Fibroblast of mammary gland (primary cell): Measurements from ENCODE around the gene MRPL24.

ENCODE experiments used
- DNase-seq: peaks from one replicate; pipeline ENCODE4 v3.0.0-alpha.2; 2010; ENCODE audit warnings: low read depth
- H3K4me3 ChIP-seq: 2 replicates; pipeline ENCODE4 v1.5.1; 2011; ENCODE audit warnings: low read depth, mild to moderate bottlenecking, low read length, moderate library complexity; ENCODE audit not compliant: control insufficient read depth
- CTCF ChIP-seq: conservative IDR thresholded peaks from 2 replicates; pipeline ENCODE4 v1.5.1; 2011; ENCODE audit warnings: low read depth, low read length, inconsistent platforms; ENCODE audit not compliant: control insufficient read depth, insufficient read depth

MRPL24 gene

DNA sequence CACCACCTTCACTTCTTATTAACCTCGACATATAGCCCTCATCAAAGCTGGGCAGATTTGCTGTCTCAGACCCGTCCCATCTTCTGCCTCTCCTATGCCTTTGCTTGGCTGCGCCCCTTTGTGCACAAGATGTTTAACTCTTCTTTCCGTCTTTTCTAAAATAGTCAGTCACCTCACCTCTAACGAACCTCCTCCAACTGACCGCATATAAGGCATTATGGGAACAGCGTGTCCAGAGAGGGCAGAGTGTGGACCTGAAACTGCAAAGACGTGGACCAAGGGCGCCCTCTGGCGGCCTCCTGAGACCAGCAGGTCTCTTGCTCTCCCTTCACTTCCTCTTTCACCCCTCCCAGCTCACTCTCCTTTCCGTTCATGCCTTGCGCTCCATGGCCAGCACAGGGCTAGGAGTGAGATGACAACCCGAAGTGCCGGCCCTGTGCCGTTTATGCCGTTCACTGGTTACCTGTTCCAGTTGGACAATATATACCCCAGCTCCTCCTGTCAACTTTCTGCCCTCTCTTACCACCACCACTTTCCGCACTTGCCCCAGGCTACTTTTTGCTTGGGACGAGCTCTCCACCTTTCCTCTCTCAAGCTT is 15.1 kb downstream of the MRPL24 start:
- DNase-seq, result peak; percentile 93
- TF ChIP-seq CTCF, result peak; percentile 99
- H3K4me3 ChIP-seq, result peak overlapping the region; percentile 84

GRCh38 chr1:156721535-156721934 is 19.4 kb downstream of the MRPL24 start:
- no peak overlapping the region for H3K4me3 ChIP-seq
- no peak for TF ChIP-seq CTCF
- no peak for DNase-seq

DNA sequence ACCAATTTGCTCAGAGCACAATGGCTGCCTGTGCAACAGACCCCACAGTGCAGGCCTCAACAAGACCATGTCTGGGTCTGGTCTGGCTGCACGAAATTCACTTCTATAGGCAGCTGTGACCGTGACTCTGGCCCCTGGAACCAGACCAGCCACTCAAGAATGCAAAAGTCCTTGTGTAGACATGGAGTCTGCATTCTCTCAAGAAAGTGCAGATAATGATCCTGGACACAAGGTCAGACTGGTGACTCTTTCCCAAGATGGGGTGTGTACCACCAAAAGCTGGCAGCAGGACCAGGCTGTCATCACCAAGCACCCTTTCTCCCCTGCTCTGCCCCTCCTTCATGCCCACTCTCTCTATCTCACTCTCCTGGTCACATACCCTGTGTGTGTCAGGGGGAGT is 19.8 kb downstream of the MRPL24 start:
- TF ChIP-seq CTCF, result no peak
- no peak overlapping the region for H3K4me3 ChIP-seq
- DNase-seq, result no peak

DNA sequence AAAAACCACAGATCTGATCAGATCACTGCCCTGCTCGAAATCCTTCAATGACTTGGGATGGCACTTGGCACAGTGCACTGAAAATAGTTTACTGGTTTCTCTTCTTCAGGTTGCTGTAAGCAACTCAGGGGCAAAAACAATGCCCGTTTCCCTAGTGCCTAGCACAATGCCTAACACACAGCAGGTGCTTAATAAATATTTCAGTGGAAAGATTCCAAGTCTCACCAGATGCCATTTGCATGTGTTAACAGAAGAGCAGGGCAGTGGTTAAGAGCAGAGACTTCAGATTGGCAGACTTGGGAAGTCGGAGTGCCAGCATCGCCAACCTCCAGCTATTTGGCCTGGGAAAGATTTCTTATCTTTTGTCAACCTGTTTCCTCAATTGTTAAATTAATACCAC is 23.5 kb downstream of the MRPL24 start:
- TF ChIP-seq CTCF, result no peak
- DNase-seq, result no peak

GRCh38 chr1:156714830-156715229 is 26.1 kb downstream of the MRPL24 start:
- H3K4me3 ChIP-seq, result no peak overlapping the region
- no peak for TF ChIP-seq CTCF
- no peak for DNase-seq

More for the DNA sequence above, 23.5 kb downstream of the MRPL24 start:
- no peak overlapping the region for H3K4me3 ChIP-seq

DNA sequence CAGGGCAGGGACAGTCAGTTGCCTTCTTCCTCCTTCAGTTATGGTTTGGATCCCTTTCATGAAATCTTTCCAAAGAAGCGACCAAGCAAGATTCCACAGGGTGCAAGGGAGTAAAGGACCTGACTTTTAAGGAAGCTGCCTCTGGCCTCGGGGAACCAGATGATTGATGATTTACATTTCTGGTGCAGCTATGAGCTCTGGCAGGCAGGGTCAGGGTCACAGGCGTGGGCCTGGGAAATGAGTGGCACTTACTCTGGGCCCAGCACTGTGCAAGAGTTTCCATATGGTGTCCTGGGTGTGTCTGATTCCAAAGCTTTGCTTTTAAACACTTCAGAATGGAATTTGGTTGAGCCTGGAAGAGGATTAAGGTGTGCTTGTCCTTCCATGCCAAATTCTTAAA is 28.3 kb downstream of the MRPL24 start:
- H3K4me3 ChIP-seq, result no peak overlapping the region
- TF ChIP-seq CTCF, result no peak
- DNase-seq, result peak; percentile 55
